Muscle layer of duodenum (tissue), 2 donors: ENCODE measurements around the gene C8B.

Experiments used
- H3K27ac ChIP-seq: one replicate; pipeline ENCODE4 v1.7.0; 2013; ENCODE audit warnings: mild to moderate bottlenecking, low read length
- H3K27me3 ChIP-seq: one replicate; pipeline ENCODE4 v1.7.0; 2013; ENCODE audit warnings: low read depth, mild to moderate bottlenecking, control low read depth, low read length
- H3K36me3 ChIP-seq, 2 donors: one replicate each; pipeline ENCODE4 v1.7.0; 2013; ENCODE audit warnings: low read length in 2 of 2, control low read depth in 1 of 2, mild to moderate bottlenecking in 1 of 2; ENCODE audit not compliant: insufficient read depth in 2 of 2, control insufficient read depth in 1 of 2
- H3K4me1 ChIP-seq, 2 donors: one replicate each; pipeline ENCODE4 v1.7.0; 2013; ENCODE audit warnings: low read length in 2 of 2, mild to moderate bottlenecking in 2 of 2, control low read depth in 1 of 2, moderate library complexity in 1 of 2; ENCODE audit not compliant: insufficient read depth in 2 of 2, control insufficient read depth in 1 of 2
- H3K4me3 ChIP-seq, 2 donors: one replicate each; pipeline ENCODE4 v1.7.0; 2013; ENCODE audit warnings: low read length in 2 of 2, low read depth in 1 of 2, mild to moderate bottlenecking in 1 of 2
- H3K9me3 ChIP-seq, 2 donors: one replicate each; pipeline ENCODE4 v1.7.0; 2013; ENCODE audit warnings: low read length in 2 of 2, control low read depth in 1 of 2, mild to moderate bottlenecking in 1 of 2; ENCODE audit not compliant: control insufficient read depth in 1 of 2
- donor health status: healthy.

The C8B gene

DNA sequence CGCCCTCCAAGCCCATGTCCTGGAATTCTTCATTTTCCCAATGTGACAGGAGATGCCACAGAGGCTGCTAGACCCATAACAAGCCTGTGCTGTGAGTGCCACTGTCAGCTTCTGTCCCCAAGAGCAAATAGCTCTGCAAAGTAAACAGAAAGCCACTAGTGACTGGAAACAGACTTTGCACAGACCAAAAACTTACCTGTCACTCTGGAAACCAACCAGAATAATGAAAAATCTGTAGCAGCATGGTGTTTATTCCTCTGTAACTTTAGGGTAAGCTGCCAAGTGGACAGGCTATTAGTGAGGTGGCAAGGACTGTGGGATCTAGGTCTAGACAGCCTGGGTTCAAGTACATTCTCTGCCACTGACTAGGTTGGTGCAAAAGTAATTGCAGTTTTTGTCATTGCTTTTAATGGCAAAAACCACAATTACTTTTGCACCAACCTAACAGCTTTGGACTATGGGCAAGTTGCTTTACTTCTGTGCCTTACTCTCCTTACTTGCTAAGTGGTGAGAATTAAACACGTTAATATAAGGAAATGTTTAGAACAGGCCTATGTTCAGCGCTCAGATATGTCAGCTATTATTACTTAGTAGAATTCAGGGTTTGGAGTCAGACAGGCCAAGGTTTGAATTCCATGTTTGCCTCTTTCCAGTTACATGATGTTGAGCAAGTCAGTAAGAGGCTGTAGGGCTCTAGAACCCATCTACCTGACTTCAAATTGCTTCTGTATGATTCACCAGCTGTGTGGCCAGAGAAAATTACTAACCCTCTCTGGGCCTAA lies at the start of gene C8B:
Gene C8B, minus strand, starts transcription at position 100 of the 782 bp plus-strand sequence. Its CDS starts 67 bp downstream, at position 33.
- Histone ChIP-seq H3K4me3 (no peak within 1 kb of the TSS), H3K27ac (no peak within 1 kb of the TSS), H3K4me1 (no peaks in the 10 kb centered on the region), H3K9me3 (no peaks in the 10 kb centered on the region), H3K27me3 (no peaks in the 10 kb centered on the region), H3K36me3 (no peaks in the 10 kb centered on the region)

DNA sequence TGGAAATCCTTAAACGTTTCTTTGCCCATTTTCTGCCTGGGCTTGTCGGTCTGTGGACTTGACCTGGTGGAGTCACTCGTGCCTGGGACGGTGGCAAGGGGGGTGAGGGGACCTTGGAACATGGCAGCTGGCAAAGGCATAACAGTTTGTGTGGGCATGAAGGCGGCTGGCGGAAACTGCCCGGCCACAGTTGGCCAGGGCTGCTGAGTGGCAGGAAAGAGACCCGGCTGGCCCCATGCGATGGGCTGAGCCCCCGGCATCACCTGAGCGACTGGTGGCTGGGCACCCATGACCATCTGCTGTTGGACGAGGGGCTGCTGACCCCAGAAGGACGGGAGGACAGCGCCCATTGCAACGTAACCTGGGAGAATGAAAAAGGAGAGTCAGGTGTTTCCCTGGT lies 49.3 kb upstream of the C8B start:
- peaks cover 0 to 11% of the 10 kb centered on the region in 2 donors for H3K4me1 ChIP-seq
- H3K27ac ChIP-seq, result no peak overlapping the region
- H3K36me3 ChIP-seq, result no peaks in the 10 kb centered on the region
- no peaks in the 10 kb centered on the region for H3K9me3 ChIP-seq
- no peak overlapping the region for H3K4me3 ChIP-seq
- no peaks in the 10 kb centered on the region for H3K27me3 ChIP-seq

- no peaks in the 10 kb centered on the region for H3K9me3 ChIP-seq
- no peak overlapping the region for H3K4me3 ChIP-seq
- no peaks in the 10 kb centered on the region for H3K36me3 ChIP-seq
- H3K27ac ChIP-seq, result no peak overlapping the region
- H3K27me3 ChIP-seq, result no peaks in the 10 kb centered on the region
- H3K4me1 ChIP-seq, result peaks cover 0 to 11% of the 10 kb centered on the region in 2 donors
Observed at GRCh38 chr1:57013522-57013921, 47.7 kb upstream of the C8B start.

DNA sequence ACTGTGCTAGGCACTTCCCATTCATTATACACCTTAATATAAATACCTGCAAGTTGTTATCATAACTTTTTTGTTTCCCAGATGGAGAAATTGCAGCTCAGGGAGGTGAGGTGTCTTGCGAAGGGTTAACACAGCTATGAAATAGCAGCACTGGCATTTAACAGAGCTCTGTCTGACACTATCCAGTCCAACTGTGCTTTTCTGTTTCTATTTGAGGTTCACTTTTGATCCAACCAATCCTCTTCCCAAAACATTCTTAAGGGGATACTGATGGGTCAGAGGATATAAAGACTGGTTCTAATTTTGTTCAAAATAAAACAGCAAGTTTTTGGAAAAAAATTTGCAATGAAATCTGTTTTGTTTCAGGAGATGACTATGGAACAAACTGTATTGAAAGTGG lies 46.5 kb upstream of the C8B start:
- Histone ChIP-seq H3K36me3 (no peaks in the 10 kb centered on the region), H3K27me3 (no peaks in the 10 kb centered on the region), H3K27ac (no peak overlapping the region), H3K9me3 (no peaks in the 10 kb centered on the region), H3K4me3 (no peak overlapping the region), H3K4me1 (peaks cover 0 to 11% of the 10 kb centered on the region in 2 donors)

DNA sequence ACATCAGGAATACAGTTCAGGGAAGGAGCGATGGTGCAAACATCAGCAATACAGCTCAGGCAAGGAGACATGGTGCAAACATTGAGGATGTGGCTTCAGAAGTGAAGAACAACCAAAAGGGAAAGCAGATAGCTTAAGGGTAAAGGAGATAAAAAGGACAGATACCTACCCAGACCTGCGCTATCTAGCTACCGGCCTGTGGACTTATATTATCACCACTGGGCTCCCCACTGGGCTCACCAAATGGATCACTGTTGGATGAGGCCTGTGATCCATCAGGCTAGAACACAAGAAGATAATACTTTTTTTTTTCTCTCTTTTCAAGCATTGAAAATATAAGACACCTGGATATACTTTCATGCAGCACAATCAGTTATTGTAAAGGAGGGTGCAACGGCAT lies 44.7 kb upstream of the C8B start:
- Histone ChIP-seq H3K4me3 (no peak overlapping the region), H3K9me3 (no peaks in the 10 kb centered on the region)

GRCh38 chr1:57007948-57008347 lies 42.1 kb upstream of the C8B start:
- H3K4me1 ChIP-seq, result peaks cover 0 to 3% of the 10 kb centered on the region in 2 donors

More for the DNA sequence above, 44.7 kb upstream of the C8B start:
- Histone ChIP-seq H3K27me3 (no peaks in the 10 kb centered on the region), H3K4me1 (peaks cover 0 to 11% of the 10 kb centered on the region in 2 donors), H3K27ac (no peak overlapping the region), H3K36me3 (no peaks in the 10 kb centered on the region)

GRCh38 chr1:57007472-57007871 lies 41.7 kb upstream of the C8B start:
- no peaks in the 10 kb centered on the region for H3K27me3 ChIP-seq
- no peaks in the 10 kb centered on the region for H3K36me3 ChIP-seq
- H3K27ac ChIP-seq, result no peak overlapping the region
- no peaks in the 10 kb centered on the region for H3K9me3 ChIP-seq
- H3K4me3 ChIP-seq, result no peak overlapping the region
- H3K4me1 ChIP-seq, result no peaks in the 10 kb centered on the region

More at GRCh38 chr1:57007948-57008347, 42.1 kb upstream of the C8B start:
- Histone ChIP-seq H3K36me3 (no peaks in the 10 kb centered on the region), H3K4me3 (no peak overlapping the region), H3K27ac (no peak overlapping the region), H3K27me3 (no peaks in the 10 kb centered on the region), H3K9me3 (no peaks in the 10 kb centered on the region)

- no peaks in the 10 kb centered on the region for H3K9me3 ChIP-seq
- no peaks in the 10 kb centered on the region for H3K36me3 ChIP-seq
- H3K27me3 ChIP-seq, result no peaks in the 10 kb centered on the region
- no peak overlapping the region for H3K4me3 ChIP-seq
- no peak overlapping the region for H3K27ac ChIP-seq
- H3K4me1 ChIP-seq, result no peaks in the 10 kb centered on the region
Observed at GRCh38 chr1:57003398-57004139, 37.8 kb upstream of the C8B start.

GRCh38 chr1:56995414-56996100 lies 29.7 kb upstream of the C8B start:
- H3K4me3 ChIP-seq, result no peak overlapping the region
- no peaks in the 10 kb centered on the region for H3K36me3 ChIP-seq
- no peak overlapping the region for H3K27ac ChIP-seq
- H3K4me1 ChIP-seq, result no peaks in the 10 kb centered on the region
- H3K9me3 ChIP-seq, result no peaks in the 10 kb centered on the region
- H3K27me3 ChIP-seq, result no peaks in the 10 kb centered on the region

GRCh38 chr1:56993475-56993874 lies 27.7 kb upstream of the C8B start:
- Histone ChIP-seq H3K9me3 (no peaks in the 10 kb centered on the region), H3K27ac (no peak overlapping the region), H3K4me1 (no peaks in the 10 kb centered on the region), H3K4me3 (no peak overlapping the region), H3K27me3 (no peaks in the 10 kb centered on the region), H3K36me3 (no peaks in the 10 kb centered on the region)
